ENCODE data around the gene CLCN5. TPM values are rescaled to one million over a fixed set of nuclear protein-coding genes. Genes with fewer than 3 reads are reported as not detected.
A peak's percentile ranks its signal among the peaks of the same experiment; 100 is the strongest.

The CLCN5 gene
- total and polyA plus RNA-seq, 4 donors, result 2.7 to 18.5 (median 7.5) TPM

DNA sequence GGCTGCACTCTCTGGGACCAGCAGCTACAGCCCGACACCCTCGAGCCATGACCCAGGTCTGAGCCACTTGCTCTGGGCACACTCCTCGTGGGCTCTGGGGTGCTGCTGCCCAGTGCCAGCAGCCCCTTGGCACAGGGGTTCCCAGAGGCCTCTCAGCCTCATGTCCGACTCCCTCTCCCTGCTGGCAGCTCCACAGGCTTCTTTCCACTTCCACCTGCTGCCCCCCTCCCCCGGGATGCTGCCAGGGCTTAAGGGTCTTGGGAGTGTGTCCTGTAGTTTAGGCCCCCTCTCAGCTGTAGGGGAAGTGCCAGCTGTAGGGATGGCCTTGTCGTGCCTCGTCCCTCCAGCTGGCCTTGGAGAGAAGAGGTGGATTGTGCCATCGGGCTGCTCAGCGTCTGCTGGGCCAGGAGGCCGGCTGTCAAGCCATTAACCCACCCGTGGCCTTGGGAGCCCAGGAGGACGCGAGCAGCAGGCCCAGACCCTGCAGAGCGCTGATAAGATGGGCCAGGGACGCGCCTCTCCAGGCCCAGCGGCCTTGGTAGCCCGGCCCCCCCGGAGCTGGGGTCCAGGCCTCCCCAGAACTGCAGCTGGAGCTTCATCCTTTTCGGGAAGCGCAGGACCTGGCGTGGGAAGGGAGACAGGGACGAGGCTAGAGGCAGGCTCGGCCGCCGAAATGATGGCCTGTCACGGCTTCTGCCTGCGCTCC is 44.1 kb upstream of the CLCN5 start:
- H3K36me3 ChIP-seq (ENCODE audit: control insufficient read depth in 4 of 4, insufficient read depth in 4 of 4, low read length in 4 of 4), result no peaks in the 10 kb centered on the region
- H3K4me1 ChIP-seq (ENCODE audit: control insufficient read depth in 5 of 5, insufficient read depth in 5 of 5, low read length in 5 of 5), result peaks cover 0 to 11% (median 3%) of the 10 kb centered on the region in 5 donors
- peak overlapping the region; percentile 64 to 83 for H3K27ac ChIP-seq (ENCODE audit: low read depth in 1 of 2, low read length in 1 of 2)
- DNase-seq (no peak), ATAC-seq (ENCODE audit: insufficient read depth, low FRiP score) (no peak)
- H3K9me3 ChIP-seq (ENCODE audit: control insufficient read depth in 4 of 4, insufficient read depth in 3 of 4, low read length in 3 of 4), result peaks cover 0 to 2% (median 0%) of the 10 kb centered on the region in 4 donors
- peaks cover 0 to 3% (median 0%) of the 10 kb centered on the region in 3 donors for H3K27me3 ChIP-seq (ENCODE audit: control insufficient read depth in 3 of 3, insufficient read depth in 3 of 3, low read length in 2 of 3)
- peak overlapping the region in 1 of 2 donors; percentile 29 for H3K9ac ChIP-seq (ENCODE audit: insufficient read depth in 1 of 2, low read length in 2 of 2)
- WGBS, 2 donors, result 27 to 49% methylated on average over 24 to 28 of the region's 28 CpGs
- TF ChIP-seq, protein P1, sequence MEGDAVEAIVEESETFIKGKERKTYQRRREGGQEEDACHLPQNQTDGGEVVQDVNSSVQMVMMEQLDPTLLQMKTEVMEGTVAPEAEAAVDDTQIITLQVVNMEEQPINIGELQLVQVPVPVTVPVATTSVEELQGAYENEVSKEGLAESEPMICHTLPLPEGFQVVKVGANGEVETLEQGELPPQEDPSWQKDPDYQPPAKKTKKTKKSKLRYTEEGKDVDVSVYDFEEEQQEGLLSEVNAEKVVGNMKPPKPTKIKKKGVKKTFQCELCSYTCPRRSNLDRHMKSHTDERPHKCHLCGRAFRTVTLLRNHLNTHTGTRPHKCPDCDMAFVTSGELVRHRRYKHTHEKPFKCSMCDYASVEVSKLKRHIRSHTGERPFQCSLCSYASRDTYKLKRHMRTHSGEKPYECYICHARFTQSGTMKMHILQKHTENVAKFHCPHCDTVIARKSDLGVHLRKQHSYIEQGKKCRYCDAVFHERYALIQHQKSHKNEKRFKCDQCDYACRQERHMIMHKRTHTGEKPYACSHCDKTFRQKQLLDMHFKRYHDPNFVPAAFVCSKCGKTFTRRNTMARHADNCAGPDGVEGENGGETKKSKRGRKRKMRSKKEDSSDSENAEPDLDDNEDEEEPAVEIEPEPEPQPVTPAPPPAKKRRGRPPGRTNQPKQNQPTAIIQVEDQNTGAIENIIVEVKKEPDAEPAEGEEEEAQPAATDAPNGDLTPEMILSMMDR (IDR thresholded peaks at IDR 0.05; ENCODE audit: control extremely low read depth, extremely low read depth), result no peak
- peak overlapping the region; percentile 9 for H3K4me3 ChIP-seq

DNA sequence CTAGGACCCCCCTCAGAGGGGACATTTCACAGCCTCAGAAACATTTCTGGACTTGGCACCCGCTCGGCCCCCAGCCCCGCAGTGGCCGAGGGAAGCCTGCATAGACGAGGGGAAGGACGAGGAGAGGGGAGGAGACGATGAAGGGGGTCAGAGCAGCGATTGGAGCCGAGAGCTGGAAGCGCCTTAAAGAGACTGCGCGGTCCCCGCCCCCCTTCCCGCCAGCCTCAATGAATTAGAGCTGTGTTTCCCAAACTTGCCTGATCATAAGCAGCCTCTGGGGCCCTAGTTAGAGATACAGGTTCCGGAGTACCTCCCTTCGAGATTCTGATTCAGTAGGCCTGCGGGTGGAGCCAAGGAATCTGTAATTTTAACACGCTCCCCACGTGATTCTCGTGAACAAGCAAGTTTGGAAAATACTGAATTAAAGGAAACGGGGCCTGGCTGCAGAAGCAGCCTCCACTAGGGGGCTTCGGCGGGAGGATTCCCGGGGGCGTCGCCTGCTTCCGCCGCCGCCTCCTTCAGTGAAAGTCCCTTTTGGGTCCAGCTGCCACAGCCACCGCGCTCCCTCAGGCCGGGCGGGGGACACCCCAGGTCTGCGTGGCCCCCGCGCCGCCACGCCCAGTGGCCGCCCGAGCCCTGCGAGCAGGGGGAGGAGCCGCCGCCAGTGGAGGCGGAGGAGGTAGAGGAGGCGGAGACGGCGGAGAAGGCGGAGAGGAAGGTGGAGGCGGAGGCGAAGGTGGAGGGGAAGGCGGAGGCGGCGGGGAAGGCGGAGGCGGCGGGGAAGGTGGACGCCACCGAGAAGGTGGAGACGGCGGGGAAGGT is 43.4 kb upstream of the CLCN5 start, which contains the start of gene USP27X:
Gene USP27X (plus strand): TSS at position 651 of the 822 bp plus-strand sequence. CDS start 824 bp downstream, outside the sequence.
- H3K36me3 ChIP-seq (ENCODE audit: control insufficient read depth in 4 of 4, insufficient read depth in 4 of 4, low read length in 4 of 4), result no peaks in the 10 kb centered on the region
- H3K27ac ChIP-seq (ENCODE audit: low read depth in 1 of 2, low read length in 1 of 2), result peak within 1 kb of the TSS; percentile 64 to 83
- peak; percentile 89 for ATAC-seq (ENCODE audit: insufficient read depth, low FRiP score)
- peak within 1 kb of the TSS; percentile 43 for H3K4me3 ChIP-seq
- H3K4me1 ChIP-seq (ENCODE audit: control insufficient read depth in 5 of 5, insufficient read depth in 5 of 5, low read length in 5 of 5), result peaks cover 0 to 11% (median 3%) of the 10 kb centered on the region in 5 donors
- peaks cover 0 to 3% (median 0%) of the 10 kb centered on the region in 3 donors for H3K27me3 ChIP-seq (ENCODE audit: control insufficient read depth in 3 of 3, insufficient read depth in 3 of 3, low read length in 2 of 3)
- DNase-seq, result peak; percentile 88 to 92 (median 91)
- WGBS, 2 donors, result 0 to 35% methylated on average over 45 to 60 of the region's 60 CpGs
- H3K9me3 ChIP-seq (ENCODE audit: control insufficient read depth in 4 of 4, insufficient read depth in 3 of 4, low read length in 3 of 4), result peaks cover 0 to 2% (median 0%) of the 10 kb centered on the region in 4 donors
- H3K9ac ChIP-seq (ENCODE audit: insufficient read depth in 1 of 2, low read length in 2 of 2), result peak within 1 kb of the TSS in 1 of 2 donors; percentile 64
- TF ChIP-seq, protein P1 (IDR thresholded peaks at IDR 0.05; ENCODE audit: control extremely low read depth, extremely low read depth), result no peak

DNA sequence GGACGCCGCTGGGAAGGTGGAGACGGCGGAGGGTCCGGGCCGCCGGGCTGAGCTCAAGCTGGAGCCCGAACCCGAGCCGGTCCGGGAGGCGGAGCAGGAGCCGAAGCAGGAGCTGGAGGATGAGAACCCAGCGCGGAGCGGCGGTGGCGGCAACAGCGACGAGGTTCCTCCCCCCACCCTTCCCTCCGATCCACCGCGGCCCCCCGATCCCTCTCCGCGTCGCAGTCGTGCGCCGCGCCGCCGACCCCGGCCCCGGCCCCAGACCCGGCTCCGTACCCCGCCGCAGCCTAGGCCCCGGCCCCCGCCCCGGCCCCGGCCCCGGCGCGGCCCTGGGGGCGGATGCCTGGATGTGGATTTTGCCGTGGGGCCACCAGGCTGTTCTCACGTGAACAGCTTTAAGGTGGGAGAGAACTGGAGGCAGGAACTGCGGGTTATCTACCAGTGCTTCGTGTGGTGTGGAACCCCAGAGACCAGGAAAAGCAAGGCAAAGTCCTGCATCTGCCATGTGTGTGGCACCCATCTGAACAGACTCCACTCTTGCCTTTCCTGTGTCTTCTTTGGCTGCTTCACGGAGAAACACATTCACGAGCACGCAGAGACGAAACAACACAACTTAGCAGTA is 42.6 kb upstream of the CLCN5 start:
- Histone ChIP-seq H3K4me1 (ENCODE audit: control insufficient read depth in 5 of 5, insufficient read depth in 5 of 5, low read length in 5 of 5) (peaks cover 0 to 11% (median 3%) of the 10 kb centered on the region in 5 donors), H3K9ac (ENCODE audit: insufficient read depth in 1 of 2, low read length in 2 of 2) (peak overlapping the region in 1 of 2 donors; percentile 64), H3K36me3 (ENCODE audit: control insufficient read depth in 4 of 4, insufficient read depth in 4 of 4, low read length in 4 of 4) (no peaks in the 10 kb centered on the region), H3K27me3 (ENCODE audit: control insufficient read depth in 3 of 3, insufficient read depth in 3 of 3, low read length in 2 of 3) (peaks cover 0 to 3% (median 0%) of the 10 kb centered on the region in 3 donors), H3K4me3 (peak overlapping the region; percentile 43), H3K27ac (ENCODE audit: low read depth in 1 of 2, low read length in 1 of 2) (peak overlapping the region; percentile 47 to 83), H3K9me3 (ENCODE audit: control insufficient read depth in 4 of 4, insufficient read depth in 3 of 4, low read length in 3 of 4) (peaks cover 0 to 2% (median 0%) of the 10 kb centered on the region in 4 donors)
- 7 to 48% methylated on average over 22 to 55 of the region's 55 CpGs for WGBS, 2 donors
- ATAC-seq (ENCODE audit: insufficient read depth, low FRiP score) (no peak), DNase-seq (no peak)
- TF ChIP-seq, protein P1 (IDR thresholded peaks at IDR 0.05; ENCODE audit: control extremely low read depth, extremely low read depth), result no peak
